Measurements from ENCODE around the gene HDAC10. TPM values are rescaled to one million over a fixed set of nuclear protein-coding genes. Genes with fewer than 3 reads are reported as not detected.
A peak's percentile ranks its signal among the peaks of the same experiment; 100 is the strongest.

The HDAC10 gene
- total RNA-seq: 10 to 100 TPM; 43.1 to 93.7 (median 56.2) TPM

- H3K27ac ChIP-seq: peak within 1 kb of the TSS; percentile 18
- DNase-seq (ENCODE audit: low spot score in 2 of 2): no peak
- TF ChIP-seq POLR2AphosphoS5 (IDR thresholded peaks at IDR 0.05): peak in 1 of 3 donors; percentile 64
- TF ChIP-seq EP300 (IDR thresholded peaks at IDR 0.05): no peak
- no peaks in the 10 kb centered on the region for H3K27me3 ChIP-seq
- no peaks in the 10 kb centered on the region for H3K9me3 ChIP-seq
- H3K4me1 ChIP-seq: peaks cover 55% of the 10 kb centered on the region
- H3K4me3 ChIP-seq: peak within 1 kb of the TSS; percentile 62
- under 1% methylated on average over 21 of the region's 81 CpGs for WGBS
- H3K36me3 ChIP-seq: peaks cover 11% of the 10 kb centered on the region
Observed at GRCh38 chr22:50250555-50251476, at the start of gene HDAC10. Gene HDAC10, minus strand, starts transcription at chr22:50251265. Its CDS starts 233 bp downstream, at chr22:50251032.

DNA sequence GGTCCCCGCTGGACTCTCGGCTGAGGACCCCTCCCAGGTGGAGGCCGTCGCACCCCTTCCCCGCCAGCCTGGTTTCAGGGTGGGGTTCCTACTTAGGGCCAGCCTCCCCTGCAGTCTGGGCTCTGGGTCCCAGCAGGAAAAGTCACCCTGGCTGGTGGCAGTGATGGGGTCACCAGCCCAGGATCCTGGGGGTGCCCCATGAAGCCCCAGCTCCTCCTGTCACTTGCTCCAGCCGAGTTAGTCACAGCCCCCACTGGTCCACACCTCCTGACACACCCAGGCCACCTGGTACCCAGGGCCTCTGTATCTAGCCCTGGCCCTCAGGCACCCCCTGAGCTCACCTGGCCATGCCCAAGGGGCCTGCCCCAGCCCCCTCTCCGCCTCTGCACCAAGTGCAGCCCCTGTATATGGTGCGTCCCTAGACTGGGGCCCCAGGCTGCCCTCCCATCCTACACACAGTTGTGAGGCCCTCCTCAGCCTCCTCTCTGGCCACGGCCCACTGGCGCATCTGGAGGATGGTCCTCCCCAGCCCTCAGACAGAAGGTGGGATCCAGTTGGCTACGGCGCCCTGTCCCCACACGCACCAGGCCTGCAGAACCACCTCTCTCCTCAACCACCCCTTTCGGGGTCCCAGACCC lies 49.7 kb upstream of the HDAC10 start:
- peak overlapping the region; percentile 53 for H3K4me3 ChIP-seq
- H3K9me3 ChIP-seq: no peaks in the 10 kb centered on the region
- no peak for DNase-seq (ENCODE audit: low spot score in 2 of 2)
- WGBS: 71% methylated on average over 11 of the region's 14 CpGs
- peaks cover 93% of the 10 kb centered on the region for H3K4me1 ChIP-seq
- no peaks in the 10 kb centered on the region for H3K27me3 ChIP-seq
- H3K36me3 ChIP-seq: no peaks in the 10 kb centered on the region
- H3K27ac ChIP-seq: peak overlapping the region; percentile 96
- TF ChIP-seq POLR2A (IDR thresholded peaks at IDR 0.05) (no peak), POLR2AphosphoS5 (IDR thresholded peaks at IDR 0.05) (no peak), CTCF (IDR thresholded peaks at IDR 0.05) (no peak), EP300 (IDR thresholded peaks at IDR 0.05) (no peak)

GRCh38 chr22:50299785-50300619 lies 48.9 kb upstream of the HDAC10 start:
- no peaks in the 10 kb centered on the region for H3K36me3 ChIP-seq
- no peaks in the 10 kb centered on the region for H3K27me3 ChIP-seq
- peak overlapping the region; percentile 71 for H3K27ac ChIP-seq
- WGBS: 10% methylated on average over 18 of the region's 93 CpGs
- DNase-seq (ENCODE audit: low spot score in 2 of 2): no peak
- H3K4me3 ChIP-seq: peak overlapping the region; percentile 53
- H3K4me1 ChIP-seq: peaks cover 85% of the 10 kb centered on the region
- TF ChIP-seq POLR2AphosphoS5 (IDR thresholded peaks at IDR 0.05): no peak
- TF ChIP-seq POLR2A (IDR thresholded peaks at IDR 0.05): no peak
- no peak for TF ChIP-seq EP300 (IDR thresholded peaks at IDR 0.05)
- no peak for TF ChIP-seq CTCF (IDR thresholded peaks at IDR 0.05)
- H3K9me3 ChIP-seq: no peaks in the 10 kb centered on the region

DNA sequence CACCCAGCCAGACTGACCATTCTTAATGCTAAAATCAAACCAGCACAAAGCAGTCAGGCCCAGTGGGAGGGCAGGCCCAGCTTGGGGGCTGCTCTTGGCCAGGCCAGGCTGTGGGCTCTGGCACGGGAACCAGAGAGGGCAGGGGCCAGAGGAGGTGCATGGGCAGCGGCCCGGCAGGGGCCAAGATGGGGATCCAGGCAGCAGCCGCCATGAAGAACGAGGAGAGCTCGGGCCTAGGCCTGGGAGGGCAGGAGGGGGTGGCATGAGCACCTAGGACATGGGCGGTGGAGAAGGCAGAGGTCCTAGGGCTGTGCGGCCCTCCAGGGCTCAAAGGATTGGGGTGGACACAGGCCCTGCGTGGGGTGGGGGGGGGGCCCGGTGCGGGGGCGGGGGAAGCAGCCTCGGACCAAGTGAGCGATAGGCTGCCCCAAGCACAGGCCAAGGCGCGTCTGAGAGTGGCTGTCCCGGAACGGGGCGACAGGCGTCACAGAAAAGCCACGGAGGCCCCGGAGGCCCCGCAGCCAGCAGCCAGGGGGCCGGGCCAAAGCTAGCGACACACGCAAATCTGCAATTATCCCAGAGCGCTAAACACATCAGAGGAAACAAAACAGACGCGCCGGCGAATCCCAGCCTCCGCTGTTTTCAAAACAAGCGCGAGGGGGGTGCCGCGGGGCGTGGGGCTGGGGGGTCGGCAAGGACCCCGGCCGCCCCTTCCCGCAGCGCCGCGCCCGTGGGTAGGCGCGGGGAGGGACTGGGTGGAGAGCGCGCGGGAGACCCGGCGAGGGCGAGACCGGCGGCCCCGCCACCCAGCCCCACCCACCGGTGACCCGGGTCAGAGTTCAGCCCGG lies 48.1 kb upstream of the HDAC10 start:
- Histone ChIP-seq H3K27me3 (no peaks in the 10 kb centered on the region), H3K4me3 (peak overlapping the region; percentile 53), H3K4me1 (peaks cover 85% of the 10 kb centered on the region), H3K27ac (peak overlapping the region; percentile 71), H3K36me3 (no peaks in the 10 kb centered on the region), H3K9me3 (no peaks in the 10 kb centered on the region)
- WGBS: 20% methylated on average over 29 of the region's 59 CpGs
- TF ChIP-seq EP300 (IDR thresholded peaks at IDR 0.05) (no peak), CTCF (IDR thresholded peaks at IDR 0.05) (no peak), POLR2AphosphoS5 (IDR thresholded peaks at IDR 0.05) (no peak), POLR2A (IDR thresholded peaks at IDR 0.05) (no peak)
- no peak for DNase-seq (ENCODE audit: low spot score in 2 of 2)

DNA sequence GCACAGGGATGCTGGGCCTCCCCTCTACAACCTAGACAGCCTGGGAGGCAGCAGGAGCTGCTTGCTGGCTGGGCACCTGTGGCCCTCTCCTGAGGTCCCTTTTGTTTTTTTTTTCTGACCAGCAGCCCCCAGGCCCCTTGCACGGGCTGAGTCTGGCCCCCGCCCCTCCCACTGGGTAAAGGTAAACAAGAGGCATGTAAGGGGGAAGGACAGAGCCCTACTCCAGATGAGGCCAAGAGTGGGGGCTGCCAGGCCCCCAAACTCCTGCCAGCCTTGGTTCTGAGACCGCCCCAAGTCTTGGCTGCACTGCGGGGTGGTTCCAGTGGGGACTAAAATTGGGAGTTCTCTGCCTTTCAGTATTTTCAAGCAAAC lies 47.2 kb upstream of the HDAC10 start:
- Histone ChIP-seq H3K36me3 (no peaks in the 10 kb centered on the region), H3K27me3 (no peaks in the 10 kb centered on the region), H3K4me3 (no peak overlapping the region), H3K9me3 (no peaks in the 10 kb centered on the region), H3K27ac (no peak overlapping the region), H3K4me1 (peaks cover 85% of the 10 kb centered on the region)
- no peak for DNase-seq (ENCODE audit: low spot score in 2 of 2)
- 84% methylated on average over 2 of the region's 4 CpGs for WGBS
- TF ChIP-seq EP300 (IDR thresholded peaks at IDR 0.05): no peak
- no peak for TF ChIP-seq POLR2AphosphoS5 (IDR thresholded peaks at IDR 0.05)
- no peak for TF ChIP-seq CTCF (IDR thresholded peaks at IDR 0.05)
- no peak for TF ChIP-seq POLR2A (IDR thresholded peaks at IDR 0.05)

Measured in suprapubic skin (tissue), 4 donors.